Thyroid gland (tissue), 4 donors: ENCODE results near the gene SCN1B. TPM values are rescaled to one million over a fixed set of nuclear protein-coding genes. Genes with fewer than 3 reads are reported as not detected.
"Not testable (repeated sequence)": the region's sequence is repeated elsewhere in the genome, so short reads cannot be mapped to it uniquely, and the experiment has no call there.

Source experiments
- DNase-seq, 2 donors: peaks; one replicate each; pipeline ENCODE4 v3.0.0-alpha.2; 2019
- H3K27ac ChIP-seq, 3 donors: fragments of 200-600 bp; sonication (generic); 1 replicate in 2 of 3; 2 replicates in 1 of 3; pipeline ENCODE4 v1.5.1; 2016 to 2019; ENCODE audit warnings: mild to moderate bottlenecking in 1 of 3, moderate library complexity in 1 of 3
- H3K27me3 ChIP-seq: fragments of 200-600 bp; sonication (generic); one replicate; pipeline ENCODE4 v1.5.1; 2019
- H3K36me3 ChIP-seq, 2 donors: fragments of 200-600 bp; sonication (generic); one replicate each; pipeline ENCODE4 v1.5.1; 2016 to 2019
- H3K4me1 ChIP-seq, 2 donors: fragments of 200-600 bp; sonication (generic); one replicate each; pipeline ENCODE4 v1.5.1; 2017 to 2019
- H3K4me3 ChIP-seq, 3 donors: fragments of 200-600 bp; sonication (generic); replicated peaks in 1 of 3; 1 replicate in 2 of 3; 2 replicates in 1 of 3; pipeline ENCODE4 v1.5.1; 2016; ENCODE audit warnings: mild to moderate bottlenecking in 1 of 3
- H3K9me3 ChIP-seq: fragments of 200-600 bp; sonication (generic); one replicate; pipeline ENCODE4 v1.5.1; 2017
- POLR2A ChIP-seq, 2 donors: fragments of 450-650 bp; IDR thresholded peaks; one replicate each; pipeline ENCODE4 v1.6.1; 2017; ENCODE audit warnings: antibody characterized with exemption in 2 of 2, mild to moderate bottlenecking in 2 of 2, moderate library complexity in 1 of 2
- WGBS, 2 donors: methylation state at CpG; one replicate each; pipeline ENCODE4 v1.1.5; 2017; 5-methylcytosine and 5-hydroxymethylcytosine counted together
- intact Hi-C: fragments of 100-400 bp; cut with DNase I; formaldehyde crosslinking; loops from one replicate; pipeline ENCODE4 v1.15.1; 2023
- total RNA-seq, 4 donors: library from RNA; depleted of rRNA; stranded (reverse); fragments of >200 nt; gene quantifications; one replicate each; pipeline ENCODE4 v1.2.3, GENCODE V29; 2016
- TF ChIP-seq, protein P1 (sequence below), 6 experiments: fragments of 200-600 bp in 3 of 6; fragments of 450-650 bp in 3 of 6; sonication (generic) in 3 of 6; IDR thresholded peaks; one replicate each; pipeline ENCODE4 v1.5.1; 2016 to 2019; ENCODE audit warnings: antibody characterized with exemption in 6 of 6, mild to moderate bottlenecking in 2 of 6, inconsistent platforms in 1 of 6, moderate library complexity in 1 of 6

Gene SCN1B
- total RNA-seq, 4 donors from 2014 or later = 5.7 to 19.6 (median 10.1) TPM

DNA sequence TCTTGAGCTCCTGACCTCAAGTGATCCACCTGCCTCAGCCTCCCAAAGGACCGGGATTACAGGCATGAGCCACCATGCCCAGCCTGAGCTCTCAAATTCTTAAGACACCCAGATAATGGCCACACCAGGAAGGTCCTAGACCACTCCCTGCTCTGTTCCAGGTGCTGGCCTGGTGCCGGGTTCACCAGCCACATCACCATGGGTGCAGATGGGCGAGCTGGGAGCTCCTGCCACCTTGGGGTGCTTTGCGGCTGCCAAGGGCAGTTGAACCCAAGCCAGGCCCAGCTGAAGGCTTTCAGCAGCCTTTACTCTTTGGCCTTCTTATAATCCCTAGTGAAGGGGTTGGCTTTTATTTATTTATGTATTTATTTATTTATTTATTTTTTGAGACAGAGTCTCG lies 16.2 kb downstream of the SCN1B start:
- intact Hi-C loops = no loop called here
- H3K27ac ChIP-seq = no peak overlapping the region
- H3K9me3 ChIP-seq = no peaks in the 10 kb centered on the region
- H3K4me1 ChIP-seq = peaks cover 10 to 14% of the 10 kb centered on the region in 2 donors
- 92 to 96% methylated on average over 5 of the region's 5 CpGs for WGBS, 2 donors
- no peak overlapping the region for H3K4me3 ChIP-seq
- TF ChIP-seq, protein P1, sequence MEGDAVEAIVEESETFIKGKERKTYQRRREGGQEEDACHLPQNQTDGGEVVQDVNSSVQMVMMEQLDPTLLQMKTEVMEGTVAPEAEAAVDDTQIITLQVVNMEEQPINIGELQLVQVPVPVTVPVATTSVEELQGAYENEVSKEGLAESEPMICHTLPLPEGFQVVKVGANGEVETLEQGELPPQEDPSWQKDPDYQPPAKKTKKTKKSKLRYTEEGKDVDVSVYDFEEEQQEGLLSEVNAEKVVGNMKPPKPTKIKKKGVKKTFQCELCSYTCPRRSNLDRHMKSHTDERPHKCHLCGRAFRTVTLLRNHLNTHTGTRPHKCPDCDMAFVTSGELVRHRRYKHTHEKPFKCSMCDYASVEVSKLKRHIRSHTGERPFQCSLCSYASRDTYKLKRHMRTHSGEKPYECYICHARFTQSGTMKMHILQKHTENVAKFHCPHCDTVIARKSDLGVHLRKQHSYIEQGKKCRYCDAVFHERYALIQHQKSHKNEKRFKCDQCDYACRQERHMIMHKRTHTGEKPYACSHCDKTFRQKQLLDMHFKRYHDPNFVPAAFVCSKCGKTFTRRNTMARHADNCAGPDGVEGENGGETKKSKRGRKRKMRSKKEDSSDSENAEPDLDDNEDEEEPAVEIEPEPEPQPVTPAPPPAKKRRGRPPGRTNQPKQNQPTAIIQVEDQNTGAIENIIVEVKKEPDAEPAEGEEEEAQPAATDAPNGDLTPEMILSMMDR (IDR thresholded peaks at IDR 0.05) = no peak
- TF ChIP-seq POLR2A (IDR thresholded peaks at IDR 0.05) = no peak
- no peak for DNase-seq
- H3K27me3 ChIP-seq = no peaks in the 10 kb centered on the region
- no peaks in the 10 kb centered on the region for H3K36me3 ChIP-seq

DNA sequence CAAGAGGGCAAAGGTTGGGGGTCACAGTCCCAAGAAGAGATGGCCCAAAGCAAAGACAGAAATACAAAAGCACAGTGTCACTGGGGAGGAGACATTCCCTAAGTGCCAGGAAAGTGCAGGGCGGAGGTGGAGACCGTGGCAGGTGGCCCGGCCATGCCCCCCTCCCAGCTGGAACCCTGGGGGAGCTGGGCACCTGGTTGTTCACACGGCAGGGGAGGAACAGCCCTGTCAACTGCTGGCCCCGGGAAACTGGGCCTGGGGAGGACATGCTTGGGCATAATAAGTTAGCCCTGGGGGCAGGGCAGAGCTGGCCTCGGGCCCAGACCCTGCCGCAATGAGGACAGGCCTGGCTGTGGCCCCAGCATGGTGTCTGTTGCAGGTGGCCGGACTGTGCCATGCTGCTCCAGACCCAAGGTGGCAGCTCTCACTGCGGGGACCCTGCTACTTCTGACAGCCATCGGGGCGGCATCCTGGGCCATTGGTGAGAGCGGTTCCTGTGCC lies 18.7 kb downstream of the SCN1B start:
- Histone ChIP-seq H3K4me1 (peaks cover 0 to 4% of the 10 kb centered on the region in 2 donors), H3K36me3 (no peaks in the 10 kb centered on the region), H3K9me3 (no peaks in the 10 kb centered on the region), H3K27me3 (no peaks in the 10 kb centered on the region), H3K4me3 (no peak overlapping the region), H3K27ac (no peak overlapping the region)
- peak; percentile 38 to 58 for DNase-seq
- TF ChIP-seq, protein P1 (IDR thresholded peaks at IDR 0.05) = no peak
- TF ChIP-seq POLR2A (IDR thresholded peaks at IDR 0.05) = no peak
- intact Hi-C loops = no loop called here
- WGBS, 2 donors = 37 to 42% methylated on average over 3 to 5 of the region's 12 CpGs

DNA sequence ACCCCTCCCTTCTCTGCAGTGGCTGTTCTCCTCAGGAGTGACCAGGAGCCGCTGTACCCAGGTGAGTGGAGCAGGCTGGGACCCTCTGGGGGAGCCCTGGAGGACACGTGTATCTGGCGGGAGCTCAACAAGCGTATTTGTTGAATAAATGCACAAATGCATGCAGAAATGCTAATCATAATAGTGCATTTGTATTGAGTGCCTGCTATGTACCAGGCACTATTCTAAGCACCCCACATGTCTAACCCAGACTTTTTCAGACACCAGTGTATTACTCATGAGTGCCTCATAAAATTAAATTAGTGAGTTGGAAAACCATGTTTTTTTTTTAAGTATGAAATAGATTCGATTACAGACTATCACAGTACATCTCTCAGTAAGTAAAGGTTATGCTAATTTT lies 19.2 kb downstream of the SCN1B start:
- Histone ChIP-seq H3K9me3 (no peaks in the 10 kb centered on the region), H3K27me3 (no peaks in the 10 kb centered on the region), H3K36me3 (no peaks in the 10 kb centered on the region), H3K27ac (no peak overlapping the region), H3K4me3 (no peak overlapping the region), H3K4me1 (peaks cover 0 to 4% of the 10 kb centered on the region in 2 donors)
- TF ChIP-seq POLR2A (IDR thresholded peaks at IDR 0.05) = no peak
- TF ChIP-seq, protein P1 (IDR thresholded peaks at IDR 0.05) = no peak
- intact Hi-C loops = no loop called here
- WGBS, 2 donors = 79 to 84% methylated on average over 4 to 5 of the region's 5 CpGs
- no peak for DNase-seq

DNA sequence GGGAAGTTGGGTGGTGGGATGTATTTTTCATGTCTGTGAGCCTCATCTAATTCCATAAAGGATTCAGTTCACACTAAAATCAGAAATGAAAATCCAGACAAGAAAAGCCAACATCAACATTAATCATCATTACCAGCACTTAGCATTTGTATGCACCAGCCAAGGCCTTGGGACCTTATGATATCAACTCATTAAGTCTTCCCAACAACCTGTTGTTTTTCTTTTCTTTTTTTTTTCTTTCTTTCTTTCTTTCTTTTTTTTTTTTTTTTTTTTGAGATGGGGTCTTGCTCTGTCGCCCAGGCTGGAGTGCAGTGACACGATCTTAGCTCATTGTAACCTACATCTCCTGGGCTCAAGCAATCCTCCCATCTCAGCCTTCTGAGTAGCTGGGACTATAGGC lies 20.4 kb downstream of the SCN1B start:
- H3K27ac ChIP-seq, intact Hi-C loops, H3K4me1 ChIP-seq, H3K36me3 ChIP-seq, H3K27me3 ChIP-seq, H3K4me3 ChIP-seq, H3K9me3 ChIP-seq, DNase-seq: not testable (repeated sequence)
- WGBS, 2 donors = 92 to 100% methylated on average over 2 of the region's 2 CpGs

DNA sequence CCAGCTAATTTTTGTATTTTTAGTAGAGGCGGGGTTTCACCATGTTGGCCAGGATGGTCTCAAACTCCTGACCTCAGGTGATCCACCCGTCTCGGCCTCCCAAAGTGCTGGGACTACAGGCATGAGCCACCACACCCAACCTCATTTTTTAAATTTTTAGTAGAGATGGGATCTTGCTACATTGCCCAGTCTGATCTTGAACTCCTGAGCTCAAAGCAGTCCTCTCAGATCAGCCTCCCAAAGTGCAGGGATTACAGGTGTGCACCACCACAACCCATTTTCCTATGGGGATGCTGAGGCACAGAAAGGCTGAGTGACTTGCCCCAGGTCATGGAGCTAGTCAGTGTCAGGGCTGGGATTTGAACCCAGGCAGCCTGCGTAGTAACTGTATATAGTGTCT lies 21.0 kb downstream of the SCN1B start:
- DNase-seq, H3K4me1 ChIP-seq, H3K4me3 ChIP-seq, H3K36me3 ChIP-seq, H3K27ac ChIP-seq, intact Hi-C loops, H3K9me3 ChIP-seq, H3K27me3 ChIP-seq: not testable (repeated sequence)
- 94 to 100% methylated on average over 4 of the region's 4 CpGs for WGBS, 2 donors

DNA sequence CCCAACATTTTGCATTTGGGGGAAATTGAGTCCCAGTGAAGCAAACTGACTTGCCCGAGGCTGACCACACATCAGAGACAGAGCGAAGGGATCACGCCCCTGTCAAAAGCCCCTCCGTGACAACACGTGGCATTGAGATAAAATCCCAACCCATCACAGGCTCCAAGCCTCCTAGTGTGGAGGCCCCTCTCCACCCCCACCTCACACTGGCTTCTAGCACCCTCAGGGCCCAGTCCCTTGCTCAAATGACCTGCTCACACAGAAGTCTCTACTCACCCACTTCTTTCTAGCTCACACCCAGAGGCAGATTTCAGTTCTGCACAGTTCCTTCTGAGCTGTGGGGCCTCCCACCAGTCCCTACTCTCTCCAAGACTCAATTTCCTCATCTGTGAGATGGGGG lies 21.5 kb downstream of the SCN1B start:
- Histone ChIP-seq H3K4me1 (no peaks in the 10 kb centered on the region), H3K27me3 (no peaks in the 10 kb centered on the region), H3K36me3 (no peaks in the 10 kb centered on the region), H3K4me3 (no peak overlapping the region), H3K9me3 (no peaks in the 10 kb centered on the region), H3K27ac (no peak overlapping the region)
- no peak for TF ChIP-seq POLR2A (IDR thresholded peaks at IDR 0.05)
- TF ChIP-seq, protein P1 (IDR thresholded peaks at IDR 0.05) = no peak
- WGBS, 2 donors = 90 to 93% methylated on average over 5 of the region's 5 CpGs
- no peak for DNase-seq
- intact Hi-C loops = no loop called here
